ENCODE data around the gene FOSB. TPM values are rescaled to one million over a fixed set of nuclear protein-coding genes. Genes with fewer than 3 reads are reported as not detected.
A peak's percentile ranks its signal among the peaks of the same experiment; 100 is the strongest.

FOSB gene
- total and polyA plus RNA-seq, 9 of the 15 experiments (the other 6 are each of a cell fraction or from before 2014, with no cell fraction given) = 0.11 to 2.7 (median 0.73) TPM

DNA sequence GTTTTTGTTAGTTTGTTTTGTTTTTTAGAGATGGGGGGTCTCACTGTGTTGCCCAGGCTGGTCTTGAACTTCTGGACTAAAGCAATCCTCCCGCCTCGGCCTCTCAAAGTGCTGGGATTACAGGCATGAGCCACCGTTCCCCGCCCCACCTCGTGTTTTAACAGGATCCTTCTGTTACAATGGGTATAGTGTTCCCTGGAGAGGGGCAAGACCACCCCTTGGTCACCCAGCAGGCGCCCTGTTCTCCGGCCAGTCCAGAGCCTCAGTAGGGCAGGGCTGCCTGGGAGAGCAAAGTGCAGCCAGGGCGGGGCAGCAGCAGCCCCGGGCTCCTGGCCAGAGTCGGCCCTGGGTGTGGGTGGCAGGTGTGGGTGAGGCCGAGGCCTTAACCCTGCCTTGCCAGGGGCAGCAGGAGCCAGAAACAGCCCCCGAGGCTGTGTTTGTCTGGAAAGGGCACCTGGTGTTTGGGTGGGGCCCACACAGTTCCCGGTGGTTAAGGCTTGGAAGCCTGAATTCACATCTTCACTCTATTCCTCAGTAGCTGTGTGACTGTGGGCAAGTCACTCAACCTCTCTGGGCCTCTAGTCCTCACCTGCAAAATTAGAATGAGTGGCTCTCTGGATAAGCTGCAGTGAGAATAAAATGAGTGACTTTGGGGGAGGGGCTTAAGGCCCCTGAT, 46.7 kb downstream of the FOSB start (continued):
- TF ChIP-seq GATAD2B (IDR thresholded peaks at IDR 0.05; ENCODE audit: borderline replicate concordance) = no peak
- no peak for TF ChIP-seq MAFK (IDR thresholded peaks at IDR 0.05; ENCODE audit: low read length)
- no peak for TF ChIP-seq MCM2 (IDR thresholded peaks at IDR 0.05; ENCODE audit: low read depth)

GRCh38 chr19:45515081-45515624, 47.4 kb downstream of the FOSB start:
- in situ Hi-C loops (cut with MboI) (no loop called here), intact Hi-C loops (cut with micrococcal nuclease) (no loop called here)
- Histone ChIP-seq H3K27me3 (ENCODE audit: control insufficient read depth in 2 of 2, insufficient read depth in 2 of 2, low read length in 2 of 2) (no peaks in the 10 kb centered on the region), H3K9me1 (ENCODE audit: control insufficient read depth, insufficient read depth, low read length) (no peaks in the 10 kb centered on the region), H3K27ac (ENCODE audit: extremely low read depth, low read depth, low read length) (peak overlapping the region; percentile 73), H2AFZ (ENCODE audit: low read depth, low read length) (no peak overlapping the region), H3K36me3 (ENCODE audit: control insufficient read depth, insufficient read depth, low read length) (peaks cover 90% of the 10 kb centered on the region), H3K4me1 (replicated peaks in 1 of 2; ENCODE audit: control insufficient read depth in 2 of 2, insufficient read depth in 2 of 2, low read length in 2 of 2) (peaks cover 44 to 45% of the 10 kb centered on the region in 2 experiments), H3K4me3 (no peak overlapping the region), H3K4me2 (ENCODE audit: insufficient read depth, low read length) (peak overlapping the region; percentile 50; the same call in 1 of the 2 replicates), H3K9ac (ENCODE audit: insufficient read depth in 1 of 2, low read depth in 2 of 2, low read length in 2 of 2) (peak overlapping the region; percentile 29 to 84), H4K20me1 (replicated peaks; ENCODE audit: control insufficient read depth, insufficient read depth, low read length) (peaks cover 5% of the 10 kb centered on the region; the same call in 1 of the 2 replicates), H3K79me2 (ENCODE audit: control insufficient read depth, insufficient read depth, low read length) (peaks cover 72% of the 10 kb centered on the region), H3K9me3 (replicated peaks; ENCODE audit: control insufficient read depth, insufficient read depth, low read depth, low read length) (no peaks in the 10 kb centered on the region)
- FAIRE-seq (peak; percentile 89), ATAC-seq (peak; percentile 69), DNase-seq (ENCODE audit: extremely low read depth in 1 of 4, low spot score in 3 of 4) (peak; percentile 38 to 84 (median 59))
- 12% methylated on average over 5 of the region's 10 CpGs for WGBS (ENCODE audit: insufficient coverage, low coverage, missing lambda C conversion rate)
- no TSS peak for BruUV-seq (replicated peaks)
- CTCF ChIA-PET (ENCODE audit: low intra/inter-chr PET ratio) = no interaction called here
- POLR2A ChIA-PET = interaction anchor here (0.6 to 1.6 kb wide), 8 partner anchors 9 to 202 kb away, joined by 3 to 8 read pairs (median 4); no protein-coding TSS in a partner anchor
- TF ChIP-seq, protein P1, sequence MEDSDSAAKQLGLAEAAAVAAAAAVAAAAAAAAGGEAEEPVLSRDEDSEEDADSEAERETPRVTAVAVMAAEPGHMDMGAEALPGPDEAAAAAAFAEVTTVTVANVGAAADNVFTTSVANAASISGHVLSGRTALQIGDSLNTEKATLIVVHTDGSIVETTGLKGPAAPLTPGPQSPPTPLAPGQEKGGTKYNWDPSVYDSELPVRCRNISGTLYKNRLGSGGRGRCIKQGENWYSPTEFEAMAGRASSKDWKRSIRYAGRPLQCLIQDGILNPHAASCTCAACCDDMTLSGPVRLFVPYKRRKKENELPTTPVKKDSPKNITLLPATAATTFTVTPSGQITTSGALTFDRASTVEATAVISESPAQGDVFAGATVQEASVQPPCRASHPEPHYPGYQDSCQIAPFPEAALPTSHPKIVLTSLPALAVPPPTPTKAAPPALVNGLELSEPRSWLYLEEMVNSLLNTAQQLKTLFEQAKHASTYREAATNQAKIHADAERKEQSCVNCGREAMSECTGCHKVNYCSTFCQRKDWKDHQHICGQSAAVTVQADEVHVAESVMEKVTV (CRISPR knock-in tag; IDR thresholded peaks at IDR 0.05) = no peak
- TF ChIP-seq SREBF1 (IDR thresholded peaks at IDR 0.05; ENCODE audit: borderline replicate concordance, low read depth, low read length) (no peak), ZSCAN32 (CRISPR knock-in tag; IDR thresholded peaks at IDR 0.05) (0 out of 2 replicates have a peak, but pooled peaks have one; percentile 15), BCOR (IDR thresholded peaks at IDR 0.05) (peak; percentile 25), PYGO2 (tag; IDR thresholded peaks at IDR 0.05) (no peak), MYNN (IDR thresholded peaks at IDR 0.05) (peak; percentile 26; the same call in 1 of the 2 replicates), MYNN (CRISPR knock-in tag; IDR thresholded peaks at IDR 0.05) (no peak), LCOR (CRISPR knock-in tag; IDR thresholded peaks at IDR 0.05) (peak; percentile 80; the same call in 1 of the 2 replicates), ZBTB2 (IDR thresholded peaks at IDR 0.05) (peak; percentile 62; the same call in 1 of the 2 replicates), KAT7 (CRISPR knock-in tag; IDR thresholded peaks at IDR 0.05; ENCODE audit: borderline replicate concordance) (0 out of 2 replicates have a peak, but pooled peaks have one; percentile 38), RBM22 (IDR thresholded peaks at IDR 0.05; ENCODE audit: low read depth, low read length, poor library complexity, severe bottlenecking) (peak; percentile 25), EHMT2 (IDR thresholded peaks at IDR 0.05) (no peak), ARID3A (IDR thresholded peaks at IDR 0.05; ENCODE audit: borderline replicate concordance, low read depth, low read length) (no peak), NFIC (IDR thresholded peaks at IDR 0.05) (no peak), RNF2 (IDR thresholded peaks at IDR 0.05) (peak; percentile 72; the same call in 1 of the 2 replicates)
